Adrenal gland (tissue), 5 donors: ENCODE measurements around the gene GLIS1.

Source experiments
- POLR2A ChIP-seq, 2 donors: fragments of 450-650 bp; IDR thresholded peaks; one replicate each; pipeline ENCODE4 v1.6.1; 2017; ENCODE audit warnings: antibody characterized with exemption in 2 of 2, mild to moderate bottlenecking in 2 of 2, moderate library complexity in 1 of 2
- TF ChIP-seq, protein P1 (sequence below), 6 experiments: fragments of 450-650 bp in 4 of 6; fragments of 200-600 bp in 2 of 6; sonication (generic) in 1 of 6; IDR thresholded peaks; 1 replicate in 5 of 6; 2 replicates in 1 of 6; pipeline versions ENCODE4 v1.5.1 to v1.8.0; 2016 to 2021; ENCODE audit warnings: antibody characterized with exemption in 6 of 6, mild to moderate bottlenecking in 2 of 6, moderate library complexity in 1 of 6
- donor health status: DM: no; HTN: no; CAD: no.

DNA sequence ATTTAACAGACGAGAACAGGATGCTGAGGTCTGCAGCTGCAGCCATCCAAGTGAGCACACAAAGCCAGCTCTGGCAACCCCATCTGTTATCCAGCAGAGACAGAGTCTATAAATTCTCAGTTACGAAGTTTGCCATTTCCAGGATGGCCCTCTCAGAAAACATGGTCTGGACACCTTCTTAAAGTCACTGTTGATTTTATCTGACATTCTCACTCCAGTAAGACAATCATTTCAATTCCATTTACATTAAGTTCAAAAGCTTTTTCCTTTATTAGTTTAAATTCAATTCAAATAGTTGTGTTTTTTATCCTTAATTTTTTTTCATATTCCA lies 154.2 kb downstream of the GLIS1 start:
- TF ChIP-seq, protein P1, sequence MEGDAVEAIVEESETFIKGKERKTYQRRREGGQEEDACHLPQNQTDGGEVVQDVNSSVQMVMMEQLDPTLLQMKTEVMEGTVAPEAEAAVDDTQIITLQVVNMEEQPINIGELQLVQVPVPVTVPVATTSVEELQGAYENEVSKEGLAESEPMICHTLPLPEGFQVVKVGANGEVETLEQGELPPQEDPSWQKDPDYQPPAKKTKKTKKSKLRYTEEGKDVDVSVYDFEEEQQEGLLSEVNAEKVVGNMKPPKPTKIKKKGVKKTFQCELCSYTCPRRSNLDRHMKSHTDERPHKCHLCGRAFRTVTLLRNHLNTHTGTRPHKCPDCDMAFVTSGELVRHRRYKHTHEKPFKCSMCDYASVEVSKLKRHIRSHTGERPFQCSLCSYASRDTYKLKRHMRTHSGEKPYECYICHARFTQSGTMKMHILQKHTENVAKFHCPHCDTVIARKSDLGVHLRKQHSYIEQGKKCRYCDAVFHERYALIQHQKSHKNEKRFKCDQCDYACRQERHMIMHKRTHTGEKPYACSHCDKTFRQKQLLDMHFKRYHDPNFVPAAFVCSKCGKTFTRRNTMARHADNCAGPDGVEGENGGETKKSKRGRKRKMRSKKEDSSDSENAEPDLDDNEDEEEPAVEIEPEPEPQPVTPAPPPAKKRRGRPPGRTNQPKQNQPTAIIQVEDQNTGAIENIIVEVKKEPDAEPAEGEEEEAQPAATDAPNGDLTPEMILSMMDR (IDR thresholded peaks at IDR 0.05): no peak
- TF ChIP-seq POLR2A (IDR thresholded peaks at IDR 0.05): no peak
